Measurements from ENCODE around the gene KCTD1.
A peak's percentile ranks its signal among the peaks of the same experiment; 100 is the strongest.

KCTD1 gene

DNA sequence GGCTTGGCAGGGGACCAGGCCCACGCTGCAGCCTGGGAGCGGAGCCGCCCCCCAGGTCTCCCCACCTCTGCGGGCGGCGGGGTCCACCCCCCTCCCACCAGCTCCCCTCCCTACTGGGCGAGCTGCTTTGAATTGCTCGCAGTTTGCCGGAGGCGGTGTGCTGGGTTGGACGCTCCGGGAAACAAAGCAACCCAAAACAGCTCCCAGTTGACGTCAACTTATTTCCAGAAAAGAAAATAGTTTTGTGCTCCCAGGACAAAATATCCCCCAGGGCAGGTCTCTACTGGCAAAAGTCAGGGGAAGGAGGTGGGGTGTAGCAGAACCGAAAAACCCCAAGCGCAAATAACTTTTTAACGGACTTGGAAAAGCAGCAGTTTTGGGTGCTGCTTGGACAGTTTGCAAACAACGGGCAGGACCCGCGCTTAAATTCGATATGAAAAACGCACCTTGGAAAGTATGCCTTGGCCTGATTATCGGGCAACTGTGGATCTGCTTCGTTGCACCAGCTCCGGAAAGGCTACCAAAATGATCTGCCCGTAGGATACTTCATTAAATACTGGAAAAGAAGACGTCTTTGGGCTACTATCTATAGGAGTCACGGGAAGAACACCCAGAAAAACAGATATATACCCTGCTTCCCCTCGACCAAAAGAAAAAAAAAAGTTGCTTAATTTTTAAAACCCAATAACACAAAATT, 2.8 kb upstream of the KCTD1 start:
- TF ChIP-seq, protein P1, sequence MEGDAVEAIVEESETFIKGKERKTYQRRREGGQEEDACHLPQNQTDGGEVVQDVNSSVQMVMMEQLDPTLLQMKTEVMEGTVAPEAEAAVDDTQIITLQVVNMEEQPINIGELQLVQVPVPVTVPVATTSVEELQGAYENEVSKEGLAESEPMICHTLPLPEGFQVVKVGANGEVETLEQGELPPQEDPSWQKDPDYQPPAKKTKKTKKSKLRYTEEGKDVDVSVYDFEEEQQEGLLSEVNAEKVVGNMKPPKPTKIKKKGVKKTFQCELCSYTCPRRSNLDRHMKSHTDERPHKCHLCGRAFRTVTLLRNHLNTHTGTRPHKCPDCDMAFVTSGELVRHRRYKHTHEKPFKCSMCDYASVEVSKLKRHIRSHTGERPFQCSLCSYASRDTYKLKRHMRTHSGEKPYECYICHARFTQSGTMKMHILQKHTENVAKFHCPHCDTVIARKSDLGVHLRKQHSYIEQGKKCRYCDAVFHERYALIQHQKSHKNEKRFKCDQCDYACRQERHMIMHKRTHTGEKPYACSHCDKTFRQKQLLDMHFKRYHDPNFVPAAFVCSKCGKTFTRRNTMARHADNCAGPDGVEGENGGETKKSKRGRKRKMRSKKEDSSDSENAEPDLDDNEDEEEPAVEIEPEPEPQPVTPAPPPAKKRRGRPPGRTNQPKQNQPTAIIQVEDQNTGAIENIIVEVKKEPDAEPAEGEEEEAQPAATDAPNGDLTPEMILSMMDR (IDR thresholded peaks at IDR 0.05; ENCODE audit: low read depth, low read length, missing control alignments): no peak
- H3K4me3 ChIP-seq (replicated peaks; ENCODE audit: low read depth, low read length): no peak overlapping the region
- no peak for DNase-seq (ENCODE audit: extremely low read depth, low read depth)

DNA sequence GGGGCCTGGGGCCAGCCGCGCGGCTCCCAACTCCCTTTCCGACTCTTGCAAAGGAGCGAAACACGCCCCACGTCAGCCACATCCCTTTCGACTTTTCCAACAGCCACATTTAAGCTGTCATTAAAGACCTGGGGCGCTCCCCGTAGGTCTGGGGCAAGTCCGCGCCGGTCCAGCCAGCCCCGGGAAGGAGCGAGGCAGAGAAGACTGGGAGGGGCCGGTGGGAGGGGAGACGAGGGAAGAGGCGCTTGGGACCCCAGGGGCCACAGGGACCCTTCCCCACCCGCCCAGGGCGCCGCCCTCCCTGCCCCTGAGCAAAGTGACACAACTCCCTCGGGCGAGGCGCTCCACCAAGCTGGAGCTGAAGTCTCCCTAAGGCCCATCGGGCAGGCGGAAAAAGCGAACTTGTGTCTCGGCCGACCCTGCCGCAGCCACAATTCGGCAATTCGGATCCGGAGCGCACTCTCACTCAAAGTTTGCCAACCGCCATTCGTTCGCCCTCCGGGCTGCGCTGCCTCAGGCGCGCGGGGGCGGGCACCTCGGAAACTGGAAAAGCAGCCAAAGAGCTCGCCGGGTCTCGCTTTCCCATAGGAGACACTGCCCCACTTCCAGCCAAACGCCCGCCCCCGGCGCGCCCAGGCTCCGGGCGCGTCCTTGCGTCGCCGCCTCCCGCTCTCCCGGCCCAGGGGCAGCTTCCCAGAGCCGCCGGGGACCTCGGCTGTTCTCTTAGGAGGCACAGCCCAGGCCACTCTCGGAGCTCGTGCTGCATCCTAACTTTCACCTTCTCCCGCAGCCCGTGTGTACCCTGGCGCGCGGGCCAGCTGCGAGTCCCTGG, 1.1 kb upstream of the KCTD1 start:
- TF ChIP-seq, protein P1 (IDR thresholded peaks at IDR 0.05; ENCODE audit: low read depth, low read length, missing control alignments): no peak
- peak; percentile 47 for DNase-seq (ENCODE audit: extremely low read depth, low read depth)
- peak overlapping the region; percentile 74 for H3K4me3 ChIP-seq (replicated peaks; ENCODE audit: low read depth, low read length)

DNA sequence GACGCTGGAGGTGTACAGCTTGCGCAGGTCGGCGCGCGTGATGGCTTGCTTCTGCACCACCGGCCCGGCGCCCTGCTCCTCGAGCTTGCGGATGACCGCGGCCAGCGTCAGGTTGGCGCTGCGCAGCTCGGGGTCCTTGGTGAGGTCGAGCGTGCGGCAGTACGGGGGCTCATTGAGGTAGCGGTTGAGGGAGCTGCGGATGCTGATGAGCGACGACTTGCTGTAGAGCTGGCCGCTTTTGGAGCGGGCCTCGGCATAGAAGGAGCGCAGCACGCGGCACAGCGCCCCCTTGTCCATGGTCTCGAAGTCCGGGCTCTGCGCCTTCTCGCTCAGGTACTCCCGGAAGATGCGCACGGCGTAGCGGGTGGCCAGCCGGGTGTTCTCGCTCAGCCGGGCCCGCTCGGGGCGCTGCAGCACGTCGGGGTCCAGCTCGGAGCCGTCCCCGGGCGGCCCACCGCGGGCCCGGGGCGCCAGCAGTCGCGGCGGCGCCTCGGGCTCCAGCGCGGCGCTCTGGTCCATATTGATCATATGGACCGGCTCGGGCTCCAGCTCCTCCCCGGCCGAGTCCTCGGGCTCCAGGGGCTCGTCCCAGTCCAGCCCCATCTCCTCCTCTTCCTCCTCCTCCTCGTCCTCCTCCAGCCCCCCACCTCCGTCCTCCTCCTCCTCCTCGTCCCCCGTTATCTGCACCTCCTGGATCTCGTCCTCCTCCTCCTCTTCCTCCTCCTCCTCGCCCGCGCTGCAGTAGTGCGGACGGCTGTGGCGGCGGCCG, 523 bp downstream of the KCTD1 start:
- TF ChIP-seq, protein P1 (IDR thresholded peaks at IDR 0.05; ENCODE audit: low read depth, low read length, missing control alignments): peak; percentile 51
- peak overlapping the region; percentile 74 for H3K4me3 ChIP-seq (replicated peaks; ENCODE audit: low read depth, low read length)
- peak; percentile 45 for DNase-seq (ENCODE audit: extremely low read depth, low read depth)

DNA sequence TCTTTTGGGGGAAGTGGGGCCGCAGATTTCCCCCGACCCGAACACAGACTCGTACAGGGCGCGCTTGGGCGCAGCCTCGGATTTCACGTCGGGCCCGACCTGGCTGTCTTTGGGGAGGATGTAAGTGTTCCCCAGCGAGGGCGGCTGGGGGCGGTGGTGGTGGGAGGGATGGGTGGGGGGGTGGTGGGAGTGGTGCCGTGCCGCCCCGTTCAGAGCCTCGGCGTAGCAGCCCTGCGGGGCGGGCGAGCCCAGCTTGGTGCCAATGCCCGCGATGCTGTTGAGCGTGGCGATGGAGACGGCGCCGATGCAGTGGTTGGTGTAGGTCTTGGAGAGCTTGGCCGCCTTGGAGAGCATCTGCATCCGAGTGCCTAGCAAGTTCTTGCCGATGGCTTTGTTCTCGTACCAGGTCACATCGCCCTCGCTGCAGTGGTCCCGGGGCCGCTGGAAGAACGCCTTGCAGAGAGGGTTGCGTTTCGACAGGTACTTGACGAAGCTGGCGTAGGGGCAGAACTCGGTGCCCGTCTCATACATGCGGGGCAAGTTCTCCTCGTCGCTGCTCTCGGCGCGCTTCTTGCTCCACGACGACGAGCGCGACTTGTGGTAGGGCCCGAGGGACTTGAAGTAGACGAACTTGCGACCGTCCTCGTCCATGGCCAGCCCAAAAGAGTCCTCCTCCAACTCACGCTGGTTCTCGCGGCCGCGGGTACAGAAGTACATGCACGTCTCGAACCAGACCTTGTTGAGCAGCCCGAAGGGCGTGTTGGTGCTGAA, 1.3 kb downstream of the KCTD1 start:
- no peak for DNase-seq (ENCODE audit: extremely low read depth, low read depth)
- H3K4me3 ChIP-seq (replicated peaks; ENCODE audit: low read depth, low read length): peak overlapping the region; percentile 74
- TF ChIP-seq, protein P1 (IDR thresholded peaks at IDR 0.05; ENCODE audit: low read depth, low read length, missing control alignments): no peak

DNA sequence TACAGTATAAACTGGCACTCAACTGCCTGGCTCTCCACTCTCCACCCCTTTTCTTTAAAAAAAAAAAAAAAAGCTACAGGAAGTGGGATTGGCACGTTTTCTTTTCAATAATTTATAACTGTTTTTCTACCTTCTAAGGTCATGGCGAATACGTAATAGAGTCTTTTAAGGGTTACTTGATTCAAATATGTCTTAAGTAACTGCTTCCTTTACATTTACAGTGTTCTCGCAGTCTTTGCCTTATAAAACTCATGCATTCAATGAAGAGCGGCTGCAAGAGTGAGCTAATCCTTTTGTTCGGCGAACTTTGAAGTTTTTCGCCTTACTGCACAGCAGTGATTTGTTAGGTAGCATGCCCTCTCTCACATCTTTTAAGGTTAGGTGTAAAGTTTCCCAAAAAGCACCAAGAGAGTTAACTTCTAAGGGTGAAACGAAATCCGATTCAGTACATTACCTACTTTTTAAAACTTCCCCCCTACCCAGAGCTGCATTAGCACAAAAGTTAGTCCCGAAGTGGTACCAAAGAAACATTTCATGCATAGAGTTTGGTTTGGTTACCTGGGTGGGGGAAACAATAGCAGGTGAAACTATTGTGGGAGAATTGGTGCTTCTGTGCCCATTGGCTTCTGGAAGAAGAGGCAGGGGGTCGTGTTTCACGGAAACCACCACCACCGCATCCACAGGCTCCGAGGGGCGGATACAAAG, 2.0 kb downstream of the KCTD1 start:
- peak overlapping the region; percentile 74 for H3K4me3 ChIP-seq (replicated peaks; ENCODE audit: low read depth, low read length)
- TF ChIP-seq, protein P1 (IDR thresholded peaks at IDR 0.05; ENCODE audit: low read depth, low read length, missing control alignments): no peak
- no peak for DNase-seq (ENCODE audit: extremely low read depth, low read depth)

All from HFF-Myc (cell line).